Measurements from ENCODE around the gene PLPP3.

DNA sequence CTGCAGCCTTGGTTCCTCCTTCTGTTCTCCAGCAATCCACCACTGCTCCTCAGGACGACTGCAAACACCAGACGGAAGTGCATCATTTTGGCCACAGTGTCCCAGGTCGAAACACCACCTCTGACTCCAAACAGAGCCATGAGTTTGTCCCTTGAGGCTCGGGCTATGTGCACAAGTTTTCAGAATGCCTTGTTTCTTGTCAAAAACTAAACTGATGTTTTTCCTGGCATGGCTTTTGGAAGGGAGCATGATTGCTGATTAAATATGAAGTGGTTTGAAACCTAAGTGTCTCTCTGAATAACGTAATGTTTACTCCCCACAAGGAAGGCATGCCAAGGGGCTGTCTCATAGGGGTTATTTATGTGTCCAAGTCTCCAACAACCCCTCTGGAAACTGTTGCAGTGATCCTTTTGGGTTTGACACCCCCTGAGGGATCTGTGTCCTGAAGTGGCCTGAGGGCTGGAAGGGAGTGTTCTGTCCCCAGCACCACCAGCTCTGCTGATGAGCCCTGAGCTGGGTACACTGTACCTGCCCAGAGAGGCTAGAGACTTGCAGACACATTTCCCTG is 132.7 kb downstream of the PLPP3 start:
- TF ChIP-seq POLR2AphosphoS5 (IDR thresholded peaks at IDR 0.05; ENCODE audit: low read depth, low read length): no peak
- TF ChIP-seq, protein P1, sequence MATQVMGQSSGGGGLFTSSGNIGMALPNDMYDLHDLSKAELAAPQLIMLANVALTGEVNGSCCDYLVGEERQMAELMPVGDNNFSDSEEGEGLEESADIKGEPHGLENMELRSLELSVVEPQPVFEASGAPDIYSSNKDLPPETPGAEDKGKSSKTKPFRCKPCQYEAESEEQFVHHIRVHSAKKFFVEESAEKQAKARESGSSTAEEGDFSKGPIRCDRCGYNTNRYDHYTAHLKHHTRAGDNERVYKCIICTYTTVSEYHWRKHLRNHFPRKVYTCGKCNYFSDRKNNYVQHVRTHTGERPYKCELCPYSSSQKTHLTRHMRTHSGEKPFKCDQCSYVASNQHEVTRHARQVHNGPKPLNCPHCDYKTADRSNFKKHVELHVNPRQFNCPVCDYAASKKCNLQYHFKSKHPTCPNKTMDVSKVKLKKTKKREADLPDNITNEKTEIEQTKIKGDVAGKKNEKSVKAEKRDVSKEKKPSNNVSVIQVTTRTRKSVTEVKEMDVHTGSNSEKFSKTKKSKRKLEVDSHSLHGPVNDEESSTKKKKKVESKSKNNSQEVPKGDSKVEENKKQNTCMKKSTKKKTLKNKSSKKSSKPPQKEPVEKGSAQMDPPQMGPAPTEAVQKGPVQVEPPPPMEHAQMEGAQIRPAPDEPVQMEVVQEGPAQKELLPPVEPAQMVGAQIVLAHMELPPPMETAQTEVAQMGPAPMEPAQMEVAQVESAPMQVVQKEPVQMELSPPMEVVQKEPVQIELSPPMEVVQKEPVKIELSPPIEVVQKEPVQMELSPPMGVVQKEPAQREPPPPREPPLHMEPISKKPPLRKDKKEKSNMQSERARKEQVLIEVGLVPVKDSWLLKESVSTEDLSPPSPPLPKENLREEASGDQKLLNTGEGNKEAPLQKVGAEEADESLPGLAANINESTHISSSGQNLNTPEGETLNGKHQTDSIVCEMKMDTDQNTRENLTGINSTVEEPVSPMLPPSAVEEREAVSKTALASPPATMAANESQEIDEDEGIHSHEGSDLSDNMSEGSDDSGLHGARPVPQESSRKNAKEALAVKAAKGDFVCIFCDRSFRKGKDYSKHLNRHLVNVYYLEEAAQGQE (IDR thresholded peaks at IDR 0.05; ENCODE audit: insufficient read depth in 1 of 2, low read depth in 2 of 2, low read length in 2 of 2): no peak
- no peak for TF ChIP-seq SIN3A (IDR thresholded peaks at IDR 0.05; ENCODE audit: borderline replicate concordance, insufficient read depth, low read length)

All from PFSK-1 (cell line).